HG03025 (cell line): ENCODE measurements around the gene MED12L.
"Not testable (repeated sequence)": the region's sequence is repeated elsewhere in the genome, so short reads cannot be mapped to it uniquely, and the experiment has no call there.

ENCODE experiments used
- ATAC-seq: cut with Tn5 transposase; IDR thresholded peaks from one replicate; pipeline ENCODE4 v1.9.1; 2021; ENCODE audit warnings: mild to moderate bottlenecking, moderate library complexity; ENCODE audit not compliant: unreplicated experiment, low FRiP score

MED12L gene

DNA sequence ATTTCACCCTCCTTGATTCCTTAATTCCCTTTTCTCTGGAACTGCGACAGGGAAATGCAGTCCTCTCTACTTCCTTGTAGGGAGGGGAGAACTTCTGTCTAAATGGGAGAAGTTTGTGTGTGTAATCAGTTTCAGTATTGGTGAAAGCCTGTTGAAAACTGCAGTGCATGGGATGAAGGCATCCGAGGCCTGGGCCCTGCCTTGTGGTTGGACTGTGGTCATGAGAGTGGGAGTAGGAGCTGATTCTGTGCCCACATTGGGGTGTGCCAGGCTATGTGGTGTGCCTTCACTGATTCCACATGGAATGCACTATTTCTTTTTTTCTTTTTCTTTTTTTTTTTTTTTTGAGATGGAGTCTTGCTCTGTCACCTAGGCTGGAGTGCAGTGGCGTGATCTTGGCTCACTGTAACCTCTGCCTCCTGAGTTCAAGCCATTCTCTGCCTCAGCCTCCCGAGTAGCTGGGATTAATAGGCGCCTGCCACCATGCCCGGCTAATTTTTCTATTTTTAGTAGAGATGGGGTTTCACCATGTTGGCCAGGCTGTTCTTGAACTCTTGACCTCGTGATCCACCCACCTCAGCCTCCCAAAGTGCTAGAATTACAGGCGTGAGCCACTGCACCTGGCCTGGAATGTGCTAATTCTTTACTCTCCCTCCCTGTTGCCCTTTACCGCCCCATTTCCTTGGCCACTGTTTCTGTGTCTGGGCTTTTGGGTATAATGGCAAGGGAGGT, 84.7 kb downstream of the MED12L start:
- ATAC-seq = not testable (repeated sequence)

DNA sequence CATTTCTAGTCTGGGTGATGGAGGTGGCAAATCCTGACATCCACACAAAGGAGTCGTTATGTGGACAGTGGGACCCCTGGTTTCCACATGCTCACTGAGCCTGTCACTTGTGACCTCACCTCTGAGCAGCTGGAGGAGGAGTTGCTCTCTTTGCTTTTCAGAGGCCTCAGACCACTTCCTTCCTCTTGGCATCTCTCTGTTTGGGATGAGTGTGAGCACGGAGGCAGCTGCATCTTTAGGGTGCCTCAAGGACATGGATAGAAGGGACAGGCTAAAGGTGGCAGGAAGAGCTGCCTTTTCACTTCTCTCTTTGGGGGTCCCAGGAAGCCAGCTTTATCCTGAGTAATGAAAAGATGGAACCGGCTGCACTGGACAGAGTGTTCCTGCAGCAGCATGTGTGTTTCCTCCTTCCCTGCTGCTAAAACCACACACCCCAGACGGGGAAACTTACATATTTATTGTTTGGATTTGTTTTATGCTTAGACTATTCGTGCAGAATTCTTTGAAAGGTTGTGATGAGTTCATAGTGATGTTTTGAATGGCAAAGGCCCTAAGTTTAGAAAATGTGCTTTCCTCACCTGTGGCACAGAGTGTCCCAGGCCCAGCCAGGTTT, 85.8 kb downstream of the MED12L start:
- ATAC-seq = peak; percentile 47

DNA sequence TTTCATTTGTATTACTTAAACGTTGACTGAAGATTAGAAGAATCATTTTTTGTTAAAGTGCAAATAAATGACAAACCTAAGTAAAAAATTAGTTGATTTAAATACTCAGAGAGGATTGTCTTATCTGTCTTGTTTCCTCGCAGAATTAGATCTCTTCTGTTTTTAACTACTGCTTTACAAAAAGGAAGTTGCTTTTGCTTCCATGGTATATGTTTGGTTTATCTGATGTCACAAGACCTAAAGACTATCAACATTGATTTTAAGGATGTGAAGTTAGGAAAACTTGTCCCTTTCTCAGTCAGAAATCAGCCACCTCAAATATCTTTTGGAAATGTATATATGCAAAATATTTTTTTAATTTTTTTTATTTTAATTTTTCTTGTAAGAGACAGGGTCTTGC, 88.9 kb downstream of the MED12L start:
- ATAC-seq = no peak

- ATAC-seq = no peak
These were observed 90.5 kb downstream of the MED12L start for GRCh38 chr3:151175952-151176351.

GRCh38 chr3:151178208-151178845, 92.9 kb downstream of the MED12L start:
- no peak for ATAC-seq

DNA sequence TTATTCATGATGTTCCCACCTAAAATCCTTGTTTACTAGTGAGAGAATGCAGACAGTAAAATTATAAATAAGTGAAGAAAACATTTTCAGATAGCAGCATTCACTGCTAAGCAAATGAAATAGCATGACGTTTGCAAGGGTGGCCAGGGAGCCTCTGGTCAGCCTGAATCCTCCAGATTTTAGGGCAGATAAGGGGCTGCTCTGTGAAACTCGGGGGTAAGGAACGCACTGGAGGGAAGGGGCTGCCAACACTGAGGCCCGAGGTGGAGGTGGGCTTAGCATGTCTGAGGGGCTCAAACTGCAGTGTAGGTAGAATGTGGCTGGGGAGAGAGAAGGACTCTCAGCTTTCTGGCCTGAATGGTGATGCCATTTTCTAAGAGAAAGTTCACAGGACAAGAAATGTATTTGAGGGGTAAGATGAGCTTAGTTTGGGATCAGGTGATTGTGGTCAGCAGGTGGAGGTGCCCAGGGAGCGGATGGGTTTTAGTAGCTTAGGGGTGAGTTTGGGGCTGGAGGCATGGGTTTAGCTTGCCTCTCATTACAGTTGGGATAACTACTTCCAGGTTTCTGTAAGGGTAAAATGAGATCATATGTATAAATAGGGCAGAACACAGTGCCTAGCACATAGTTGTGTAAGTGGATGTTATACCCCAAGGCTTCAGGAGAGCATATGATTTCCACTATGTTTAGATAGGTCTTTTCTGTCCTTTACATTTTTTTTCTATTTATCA, 97.0 kb downstream of the MED12L start:
- ATAC-seq = no peak

- no peak for ATAC-seq
These were observed 97.8 kb downstream of the MED12L start for GRCh38 chr3:151183265-151183671.

DNA sequence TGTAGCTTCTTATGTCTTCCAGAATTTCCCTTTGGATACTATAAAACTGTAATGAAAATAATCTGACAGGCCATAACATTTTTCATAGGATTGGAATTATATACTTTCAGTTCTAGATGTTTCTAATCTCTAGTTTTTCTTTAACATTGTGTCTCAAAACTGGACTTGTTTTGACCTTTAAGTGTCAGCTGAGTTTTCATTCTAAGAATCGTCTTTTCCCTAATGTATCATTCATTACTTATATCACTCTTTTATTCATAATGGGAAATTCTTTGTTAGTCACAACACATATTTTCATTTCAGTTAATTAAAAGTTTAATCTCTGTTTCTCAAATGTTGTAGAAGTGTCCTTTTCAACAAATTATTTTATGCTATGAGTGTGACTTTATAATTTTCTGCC, 105.6 kb downstream of the MED12L start:
- ATAC-seq = no peak

DNA sequence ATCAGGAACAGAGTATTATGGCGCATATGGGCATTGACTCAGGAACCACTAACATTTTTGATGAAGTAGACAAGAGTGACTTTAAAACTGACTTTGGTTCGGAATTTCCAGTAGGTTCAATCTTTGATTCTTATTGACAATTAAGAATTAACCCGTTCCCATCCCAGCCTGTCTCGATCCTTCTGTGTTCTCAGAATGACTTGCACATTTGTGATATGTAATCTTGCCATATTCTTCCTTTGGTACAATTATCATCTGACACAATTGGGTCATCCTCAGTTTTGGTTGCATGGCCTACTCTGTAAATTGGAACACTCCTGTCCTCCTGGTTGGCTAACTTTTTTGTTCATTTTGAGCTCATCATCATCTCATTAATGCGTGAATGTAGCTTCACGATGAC, 107.1 kb downstream of the MED12L start:
- ATAC-seq = no peak

GRCh38 chr3:151195826-151196225, 110.4 kb downstream of the MED12L start:
- ATAC-seq = no peak

- no peak for ATAC-seq
These were observed 111.0 kb downstream of the MED12L start for GRCh38 chr3:151196434-151196833.

GRCh38 chr3:151197228-151197627, 111.8 kb downstream of the MED12L start:
- no peak for ATAC-seq

DNA sequence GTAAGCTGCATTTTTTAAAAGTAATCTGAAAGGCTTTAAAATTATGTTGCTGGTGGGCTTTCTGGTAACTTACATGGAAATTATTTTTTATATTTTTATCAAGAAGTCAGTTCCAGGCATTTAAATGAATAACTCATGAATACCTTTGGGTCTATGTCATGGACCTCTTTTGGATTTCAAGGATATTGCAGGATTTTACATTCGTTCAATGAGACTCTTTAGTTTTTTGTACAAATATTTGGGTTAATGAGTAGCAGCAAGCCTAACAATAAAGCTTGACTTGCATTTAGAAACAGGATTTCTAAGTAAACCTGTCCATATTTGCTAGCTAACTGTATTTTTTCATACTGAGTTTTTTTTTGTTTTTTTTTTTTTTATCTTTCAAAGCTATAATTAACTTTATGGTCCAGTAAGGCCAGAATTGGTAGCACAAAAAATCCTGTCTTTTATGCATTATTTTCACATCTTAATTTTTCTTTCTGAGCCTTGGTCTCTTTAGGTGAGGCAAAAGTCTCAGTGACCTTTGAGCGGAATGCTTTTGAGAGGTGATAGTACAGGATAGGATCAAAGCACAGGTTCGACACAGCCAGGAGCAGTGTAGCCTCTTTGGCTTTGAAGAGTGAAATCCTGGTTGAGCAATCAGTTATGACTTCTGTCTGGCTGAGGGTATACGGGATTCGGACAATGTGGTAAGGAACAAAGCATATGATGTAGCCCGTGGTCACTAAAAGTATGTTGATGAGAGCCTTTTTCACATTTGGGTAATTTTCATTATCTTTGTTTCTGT, 112.7 kb downstream of the MED12L start:
- ATAC-seq = no peak

- no peak for ATAC-seq
These were observed 113.4 kb downstream of the MED12L start for GRCh38 chr3:151198849-151199248.

DNA sequence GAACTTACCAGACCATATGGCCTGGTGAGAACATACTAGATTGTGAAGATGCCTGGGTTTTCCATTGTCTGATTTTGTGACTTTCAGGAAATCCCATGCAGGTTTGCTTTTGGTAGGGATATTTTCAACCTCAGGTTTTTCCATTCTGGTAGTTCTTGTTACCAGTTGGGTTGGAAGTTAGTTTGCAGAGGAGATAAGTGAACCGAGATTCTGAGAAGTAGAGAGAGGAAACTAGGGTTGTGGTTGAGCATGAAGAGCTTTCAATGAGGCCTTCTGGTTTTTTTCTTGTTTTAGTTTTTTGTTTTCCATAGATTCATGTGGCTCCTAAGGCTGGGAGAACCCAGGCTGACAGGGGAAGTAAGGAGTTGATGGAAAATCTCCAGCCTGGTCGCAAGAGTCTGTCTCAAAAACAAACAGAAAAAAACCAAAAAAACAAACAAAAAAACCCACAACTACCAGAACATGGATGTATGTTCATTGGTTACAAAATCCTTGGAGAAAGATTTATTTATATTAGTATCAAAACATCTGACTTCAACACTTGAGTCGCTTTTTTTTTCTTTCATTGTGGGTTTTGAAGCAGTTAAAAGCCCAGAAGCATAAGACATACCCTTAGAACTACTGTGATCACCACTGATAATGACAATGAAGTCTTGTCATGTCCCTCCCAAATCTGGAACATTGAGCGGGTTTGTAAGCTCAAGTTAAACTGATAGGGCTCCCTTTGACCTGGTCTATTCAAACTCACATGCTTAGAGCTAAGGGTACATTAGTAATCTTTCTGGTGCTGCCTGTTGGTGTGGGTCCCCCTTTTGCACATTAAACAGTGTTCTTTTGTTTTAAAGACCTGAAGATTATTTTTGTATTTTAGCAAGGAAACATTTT, 114.3 kb downstream of the MED12L start:
- ATAC-seq = no peak

- no peak for ATAC-seq
These were observed 115.1 kb downstream of the MED12L start for GRCh38 chr3:151200586-151200985.

GRCh38 chr3:151201051-151201730, 115.7 kb downstream of the MED12L start:
- ATAC-seq = no peak

- ATAC-seq = no peak
These were observed 117.6 kb downstream of the MED12L start, which contains the start of gene GPR171 for GRCh38 chr3:151203051-151203420. Gene GPR171, minus strand, starts transcription at chr3:151203216. Its CDS starts 3,830 bp downstream, at chr3:151199386.
